H9 (cell line): ENCODE measurements around the gene UBE2Q1. TPM values are rescaled to one million over a fixed set of nuclear protein-coding genes. Genes with fewer than 3 reads are reported as not detected.

ENCODE experiments used
- DNase-seq: peaks from one replicate; pipeline ENCODE4 v3.0.0-alpha.2; 2017
- H2AFZ ChIP-seq: one replicate; pipeline ENCODE4 v1.6.1; 2013; ENCODE audit warnings: mild to moderate bottlenecking, low read length, control low read depth, moderate library complexity
- H2AK5ac ChIP-seq: 2 replicates; pipeline ENCODE4 v1.6.1; 2013; ENCODE audit warnings: low read length, control low read depth, mixed read lengths; ENCODE audit not compliant: insufficient read length
- H2BK120ac ChIP-seq: one replicate; pipeline ENCODE4 v1.6.1; 2013; ENCODE audit warnings: low read depth, mild to moderate bottlenecking, low read length, control low read depth, inconsistent platforms; ENCODE audit not compliant: poor library complexity, severe bottlenecking
- H2BK12ac ChIP-seq: 2 replicates; pipeline ENCODE4 v1.6.1; 2013; ENCODE audit warnings: low read length, control low read depth, mixed read lengths, low read depth; ENCODE audit not compliant: insufficient read length
- H2BK15ac ChIP-seq: 2 replicates; pipeline ENCODE4 v1.6.1; 2013; ENCODE audit warnings: low read depth, low read length, control low read depth
- H2BK20ac ChIP-seq: one replicate; pipeline ENCODE4 v1.6.1; 2013; ENCODE audit warnings: low read depth, mild to moderate bottlenecking, low read length, control low read depth, inconsistent platforms; ENCODE audit not compliant: poor library complexity, severe bottlenecking
- H2BK5ac ChIP-seq: 2 replicates; pipeline ENCODE4 v1.6.1; 2013; ENCODE audit warnings: low read length, control low read depth, mixed read lengths; ENCODE audit not compliant: insufficient read length
- H3K14ac ChIP-seq: 2 replicates; pipeline ENCODE4 v1.6.1; 2013; ENCODE audit warnings: low read length, control low read depth; ENCODE audit not compliant: insufficient read depth
- H3K18ac ChIP-seq: 2 replicates; pipeline ENCODE4 v1.6.1; 2013; ENCODE audit warnings: low read depth, mild to moderate bottlenecking, mixed read lengths, low read length, control low read depth; ENCODE audit not compliant: insufficient read length
- H3K23ac ChIP-seq: 2 replicates; pipeline ENCODE4 v1.6.1; 2013; ENCODE audit warnings: low read length, control low read depth, mixed read lengths, low read depth; ENCODE audit not compliant: insufficient read length
- H3K23me2 ChIP-seq: 2 replicates; pipeline ENCODE4 v1.6.1; 2013; ENCODE audit warnings: low read depth, mild to moderate bottlenecking, mixed read lengths, low read length, control low read depth; ENCODE audit not compliant: insufficient read length, poor library complexity, severe bottlenecking
- H3K27ac ChIP-seq: 2 replicates; pipeline ENCODE4 v1.5.1; 2013; ENCODE audit warnings: low read length, control low read depth, mixed read lengths, low read depth; ENCODE audit not compliant: insufficient read length
- H3K27me3 ChIP-seq: 2 replicates; pipeline ENCODE4 v1.6.1; 2013; ENCODE audit warnings: low read length, control low read depth, inconsistent platforms; ENCODE audit not compliant: insufficient read depth
- H3K4ac ChIP-seq: 2 replicates; pipeline ENCODE4 v1.6.1; 2013; ENCODE audit warnings: low read depth, mild to moderate bottlenecking, control low read depth, inconsistent platforms, low read length, moderate library complexity
- H3K4me1 ChIP-seq: 2 replicates; pipeline ENCODE4 v1.6.1; 2013; ENCODE audit warnings: low read length, control low read depth, inconsistent platforms; ENCODE audit not compliant: insufficient read depth
- H3K4me2 ChIP-seq: 2 replicates; pipeline ENCODE4 v1.6.1; 2013; ENCODE audit warnings: low read length, control low read depth, mixed read lengths; ENCODE audit not compliant: insufficient read length, insufficient read depth
- H3K56ac ChIP-seq: 2 replicates; pipeline ENCODE4 v1.6.1; 2013; ENCODE audit warnings: low read depth, mild to moderate bottlenecking, mixed read lengths, low read length, control low read depth; ENCODE audit not compliant: insufficient read length
- H3K79me1 ChIP-seq: 2 replicates; pipeline ENCODE4 v1.6.1; 2013; ENCODE audit warnings: low read depth, mild to moderate bottlenecking, moderate library complexity, low read length, control low read depth, inconsistent platforms; ENCODE audit not compliant: insufficient read depth, poor library complexity, severe bottlenecking
- H3K79me2 ChIP-seq: 2 replicates; pipeline ENCODE4 v1.6.1; 2013; ENCODE audit warnings: low read length, control low read depth, inconsistent platforms; ENCODE audit not compliant: insufficient read depth
- H3K9ac ChIP-seq: 2 replicates; pipeline ENCODE4 v1.6.1; 2013; ENCODE audit warnings: low read length, control low read depth, mixed read lengths; ENCODE audit not compliant: insufficient read length; ENCODE audit errors: extremely low read depth
- H3K9me3 ChIP-seq: one replicate; pipeline ENCODE4 v1.6.1; 2013; ENCODE audit warnings: low read depth, low read length, inconsistent platforms; ENCODE audit not compliant: control insufficient read depth
- H3T11ph ChIP-seq: one replicate; pipeline ENCODE4 v1.6.1; 2013; ENCODE audit warnings: mild to moderate bottlenecking, low read length, control low read depth, inconsistent platforms
- H4K20me1 ChIP-seq: one replicate; pipeline ENCODE4 v1.6.1; 2013; ENCODE audit not compliant: control insufficient read depth, insufficient read length, insufficient read depth
- H4K5ac ChIP-seq: 2 replicates; pipeline ENCODE4 v1.6.1; 2013; ENCODE audit warnings: low read depth, mild to moderate bottlenecking, mixed read lengths, low read length, control low read depth; ENCODE audit not compliant: insufficient read length
- H4K8ac ChIP-seq: replicated peaks from 2 replicates; pipeline ENCODE4 v1.6.1; 2013; ENCODE audit warnings: low read length, control low read depth, mixed read lengths, low read depth; ENCODE audit not compliant: insufficient read length
- H4K91ac ChIP-seq: 2 replicates; pipeline ENCODE4 v1.6.1; 2013; ENCODE audit warnings: low read depth, mild to moderate bottlenecking, moderate library complexity, mixed read lengths, low read length, control low read depth; ENCODE audit not compliant: insufficient read length
- H3K27ac Mint-ChIP-seq, 3 experiments: 2 replicates in 2 of 3; 3 replicates in 1 of 3; pipeline ENCODE4 v1.8.0; 2020 to 2021; ENCODE audit warnings: mixed read lengths in 3 of 3, mild to moderate bottlenecking in 1 of 3, moderate library complexity in 1 of 3
- H3K27me3 Mint-ChIP-seq: 2 replicates; pipeline ENCODE4 v1.8.0; 2021; ENCODE audit warnings: low read depth, mild to moderate bottlenecking, moderate library complexity, mixed read lengths
- H3K36me3 Mint-ChIP-seq, 3 experiments: 2 replicates in 2 of 3; 3 replicates in 1 of 3; pipeline ENCODE4 v1.8.0; 2020 to 2021; ENCODE audit warnings: low read depth in 3 of 3, mixed read lengths in 3 of 3; ENCODE audit not compliant: insufficient read depth in 1 of 3
- H3K4me1 Mint-ChIP-seq, 2 experiments: 2 replicates each; pipeline ENCODE4 v1.8.0; 2020; ENCODE audit warnings: mixed read lengths in 2 of 2
- H3K4me3 Mint-ChIP-seq, 2 experiments: 2 replicates in 1 of 2; 3 replicates in 1 of 2; pipeline ENCODE4 v1.8.0; 2020 to 2021; ENCODE audit warnings: mild to moderate bottlenecking in 2 of 2, mixed read lengths in 2 of 2, moderate library complexity in 1 of 2
- H3K9me3 Mint-ChIP-seq, 2 experiments: 2 replicates in 1 of 2; 3 replicates in 1 of 2; pipeline ENCODE4 v1.8.0; 2020; ENCODE audit warnings: mild to moderate bottlenecking in 2 of 2, mixed read lengths in 2 of 2, moderate library complexity in 1 of 2
- CTCF ChIP-seq: fragments of 200-600 bp; sonication (generic); conservative IDR thresholded peaks from 3 replicates; pipeline ENCODE4 v1.8.0; 2021; ENCODE audit warnings: antibody characterized with exemption, mild to moderate bottlenecking
- WGBS: extraction: QIAGEN DNeasy Blood & Tissue Kit; methylation state at CpG from one replicate; pipeline ENCODE4 v1.1.7; 2013; ENCODE audit warnings: missing lambda C conversion rate, low lambda C conversion rate, mixed read lengths; ENCODE audit not compliant: insufficient read length; ENCODE audit errors: extremely low coverage; 5-methylcytosine and 5-hydroxymethylcytosine counted together
- total RNA-seq: library from RNA; stranded (reverse); gene quantifications from 2 replicates; pipeline ENCODE4 v1.2.1, GENCODE V29; 2021

Gene UBE2Q1
- total RNA-seq, 1 experiment from 2014 or later, result 108 TPM

DNA sequence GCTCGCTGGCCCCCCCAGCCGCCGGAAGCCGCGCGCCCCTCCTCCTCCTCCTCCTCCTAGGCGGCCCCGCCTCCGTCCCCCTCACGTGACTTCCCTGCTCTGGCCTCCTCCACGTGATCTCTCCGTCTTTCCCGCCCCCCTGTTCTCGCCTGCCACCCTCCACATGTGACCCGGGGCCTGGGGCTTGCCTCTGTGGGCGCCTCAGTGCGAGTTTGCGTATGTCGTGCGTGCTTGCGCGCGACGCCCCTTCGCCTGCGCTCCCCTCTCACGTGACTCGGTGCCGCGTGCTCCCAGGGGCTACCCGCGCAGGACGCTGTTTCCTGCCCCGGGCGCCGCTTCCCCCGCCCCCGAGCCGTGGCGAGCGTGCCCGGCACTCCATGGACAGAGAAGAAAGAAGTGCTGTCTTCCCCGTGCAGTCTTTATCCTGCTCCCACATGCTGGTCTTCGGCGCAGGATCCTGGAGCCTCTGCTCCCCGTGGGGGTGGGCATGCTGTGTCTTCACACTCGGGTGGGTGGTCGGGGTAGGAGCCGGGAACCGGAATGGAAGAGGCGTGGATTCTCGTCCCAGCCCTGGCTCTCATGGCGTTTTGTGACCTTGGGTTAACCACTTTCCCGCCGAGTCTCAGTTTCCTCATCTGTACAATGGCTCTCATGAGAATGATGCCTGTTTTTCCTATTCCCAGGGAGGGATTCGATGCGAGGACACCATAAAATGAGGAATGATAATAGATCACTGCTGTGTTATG, 431 bp upstream of the UBE2Q1 start:
- H4K5ac ChIP-seq, result no peak overlapping the region

More for the DNA sequence above, 431 bp upstream of the UBE2Q1 start:
- no CpG with 5 or more reads among the region's 57 CpGs for WGBS
- H3K18ac ChIP-seq, result peak overlapping the region; percentile 43
- H3K27me3 ChIP-seq, result no peaks in the 10 kb centered on the region
- peaks cover 9% of the 10 kb centered on the region; the same call in 1 of the 2 replicates for H3K79me2 ChIP-seq
- no peak overlapping the region for H2BK120ac ChIP-seq
- Mint-ChIP-seq H3K9me3 (peaks cover 0 to 4% of the 10 kb centered on the region in 2 experiments; a peak in 1 of 5 replicates), H3K4me3 (peak overlapping the region; percentile 76 to 81), H3K27ac (peak overlapping the region; percentile 55 to 90 (median 83); a peak in 6 of 7 replicates), H3K36me3 (peaks cover 21 to 30% (median 26%) of the 10 kb centered on the region in 3 experiments; a peak in 6 of 7 replicates), H3K4me1 (peaks cover 24 to 26% of the 10 kb centered on the region in 2 experiments), H3K27me3 (no peaks in the 10 kb centered on the region)
- H3T11ph ChIP-seq, result no peak overlapping the region
- H2BK20ac ChIP-seq, result no peak overlapping the region
- peak overlapping the region; percentile 12 for H3K4me2 ChIP-seq
- no peaks in the 10 kb centered on the region for H4K20me1 ChIP-seq
- H3K27ac ChIP-seq, result no peak overlapping the region
- no peaks in the 10 kb centered on the region; the same call in 1 of the 2 replicates for H3K4me1 ChIP-seq
- H2BK15ac ChIP-seq, result no peak overlapping the region
- H3K23ac ChIP-seq, result no peak overlapping the region
- no peak overlapping the region for H2BK5ac ChIP-seq
- 0 out of 2 replicates have a peak overlapping the region, but pooled peaks have one; percentile 28 for H3K14ac ChIP-seq
- H3K9me3 ChIP-seq, result no peaks in the 10 kb centered on the region
- H2BK12ac ChIP-seq, result no peak overlapping the region
- TF ChIP-seq CTCF, result no peak
- peaks cover 11% of the 10 kb centered on the region for H3K23me2 ChIP-seq
- peak; percentile 97 for DNase-seq
- no peak overlapping the region for H2AK5ac ChIP-seq
- H3K56ac ChIP-seq, result no peak overlapping the region
- H3K9ac ChIP-seq, result no peak overlapping the region
- H3K4ac ChIP-seq, result no peak overlapping the region
- H4K91ac ChIP-seq, result no peak overlapping the region
- H4K8ac ChIP-seq, result no peak overlapping the region
- no peak overlapping the region for H2AFZ ChIP-seq
- peaks cover 5% of the 10 kb centered on the region for H3K79me1 ChIP-seq
